ENCODE results near the gene PADI2. TPM values are rescaled to one million over a fixed set of nuclear protein-coding genes. Genes with fewer than 3 reads are reported as not detected.

Gene PADI2
- polyA plus RNA-seq, 4 donors: 2.3 to 2.8 (median 2.4) TPM

GRCh38 chr1:17061892-17062291, 57.4 kb downstream of the PADI2 start:
- DNase-seq (ENCODE audit: low read depth in 4 of 4, low spot score in 2 of 4): no peak

GRCh38 chr1:17061486-17061885, 57.8 kb downstream of the PADI2 start:
- DNase-seq (ENCODE audit: low read depth in 4 of 4, low spot score in 2 of 4): no peak

- no peak for DNase-seq (ENCODE audit: low read depth in 4 of 4, low spot score in 2 of 4)
Measured at GRCh38 chr1:17060306-17060749, 58.9 kb downstream of the PADI2 start.

- peak in 1 of 4 donors; percentile 24 for DNase-seq (ENCODE audit: low read depth in 4 of 4, low spot score in 2 of 4)
Measured at GRCh38 chr1:17059391-17060305, 59.6 kb downstream of the PADI2 start.

GRCh38 chr1:17056551-17056950, 62.7 kb downstream of the PADI2 start:
- DNase-seq (ENCODE audit: low read depth in 4 of 4, low spot score in 2 of 4): no peak

GRCh38 chr1:17055801-17056200, 63.5 kb downstream of the PADI2 start:
- DNase-seq (ENCODE audit: low read depth in 4 of 4, low spot score in 2 of 4): no peak

GRCh38 chr1:17053685-17054410, 65.4 kb downstream of the PADI2 start, which contains the start of gene SDHB:
SDHB (minus strand) TSS chr1:17054032; CDS start chr1:17054019, 13 bp downstream.
- peak; percentile 92 to 99 (median 96) for DNase-seq (ENCODE audit: low read depth in 4 of 4, low spot score in 2 of 4)

GRCh38 chr1:17053086-17053684, 66.1 kb downstream of the PADI2 start:
- DNase-seq (ENCODE audit: low read depth in 4 of 4, low spot score in 2 of 4): no peak

- DNase-seq (ENCODE audit: low read depth in 4 of 4, low spot score in 2 of 4): no peak
Measured at GRCh38 chr1:17052641-17053040, 66.6 kb downstream of the PADI2 start.

GRCh38 chr1:17052038-17052437, 67.2 kb downstream of the PADI2 start:
- DNase-seq (ENCODE audit: low read depth in 4 of 4, low spot score in 2 of 4): no peak

- DNase-seq (ENCODE audit: low read depth in 4 of 4, low spot score in 2 of 4): no peak
Measured at GRCh38 chr1:17047924-17048323, 71.3 kb downstream of the PADI2 start.

- no peak for DNase-seq (ENCODE audit: low read depth in 4 of 4, low spot score in 2 of 4)
Measured at GRCh38 chr1:17046334-17046657, 73.0 kb downstream of the PADI2 start.

GRCh38 chr1:17045634-17046333, 73.5 kb downstream of the PADI2 start:
- peak in 1 of 4 donors; percentile 29 for DNase-seq (ENCODE audit: low read depth in 4 of 4, low spot score in 2 of 4)

- no peak for DNase-seq (ENCODE audit: low read depth in 4 of 4, low spot score in 2 of 4)
Measured at GRCh38 chr1:17045150-17045549, 74.1 kb downstream of the PADI2 start.

GRCh38 chr1:17043676-17044075, 75.6 kb downstream of the PADI2 start:
- no peak for DNase-seq (ENCODE audit: low read depth in 4 of 4, low spot score in 2 of 4)

GRCh38 chr1:17040135-17040534, 79.1 kb downstream of the PADI2 start:
- no peak for DNase-seq (ENCODE audit: low read depth in 4 of 4, low spot score in 2 of 4)

- no peak for DNase-seq (ENCODE audit: low read depth in 4 of 4, low spot score in 2 of 4)
Measured at GRCh38 chr1:17039522-17039921, 79.7 kb downstream of the PADI2 start.

- no peak for DNase-seq (ENCODE audit: low read depth in 4 of 4, low spot score in 2 of 4)
Measured at GRCh38 chr1:17033481-17033880, 85.8 kb downstream of the PADI2 start.

- DNase-seq (ENCODE audit: low read depth in 4 of 4, low spot score in 2 of 4): no peak
Measured at GRCh38 chr1:17032741-17033140, 86.5 kb downstream of the PADI2 start.

GRCh38 chr1:17031436-17031835, 87.8 kb downstream of the PADI2 start:
- no peak for DNase-seq (ENCODE audit: low read depth in 4 of 4, low spot score in 2 of 4)

GRCh38 chr1:17030206-17030605, 89.0 kb downstream of the PADI2 start:
- no peak for DNase-seq (ENCODE audit: low read depth in 4 of 4, low spot score in 2 of 4)

Data from left renal cortex interstitium (tissue), 4 donors.